ENCODE data around the gene DNAH3.
A peak's percentile ranks its signal among the peaks of the same experiment; 100 is the strongest.

Gene DNAH3

DNA sequence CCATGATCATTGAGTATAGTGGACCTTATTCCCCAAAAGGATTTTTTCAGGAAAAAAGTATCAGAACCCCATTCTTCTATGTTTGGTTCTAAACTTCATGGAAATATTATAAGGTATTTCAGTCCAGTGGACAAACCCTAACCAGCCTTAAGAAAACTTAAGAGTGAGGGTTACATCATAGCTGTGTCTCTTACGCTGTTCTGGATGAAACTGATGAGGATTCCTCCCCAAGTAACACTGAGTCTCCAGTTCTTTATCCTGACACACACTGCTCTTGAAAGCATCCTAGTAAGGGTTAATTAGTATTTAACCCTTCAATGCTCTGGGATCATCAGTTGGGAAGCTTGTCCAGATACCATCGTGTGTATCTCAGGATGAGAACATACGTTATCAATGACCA lies 245.1 kb downstream of the DNAH3 start:
- peak overlapping the region; percentile 47 for H3K4me3 ChIP-seq (ENCODE audit: low read depth, low read length)
- peaks cover 72% of the 10 kb centered on the region for H3K4me1 ChIP-seq (ENCODE audit: control insufficient read depth, insufficient read depth, low read length, unreplicated experiment)
- H3K27me3 ChIP-seq (ENCODE audit: insufficient read depth, low read length), result no peaks in the 10 kb centered on the region
- no peaks in the 10 kb centered on the region for H3K36me3 ChIP-seq (ENCODE audit: insufficient read depth, low read length)
- H2AFZ ChIP-seq (ENCODE audit: low read length, unreplicated experiment), result no peak overlapping the region
- peak overlapping the region; percentile 95 for H3K27ac ChIP-seq (ENCODE audit: low read depth, low read length)
- peaks cover 37% of the 10 kb centered on the region for H3K79me2 ChIP-seq (ENCODE audit: control insufficient read depth, insufficient read depth, low read length, unreplicated experiment)

DNA sequence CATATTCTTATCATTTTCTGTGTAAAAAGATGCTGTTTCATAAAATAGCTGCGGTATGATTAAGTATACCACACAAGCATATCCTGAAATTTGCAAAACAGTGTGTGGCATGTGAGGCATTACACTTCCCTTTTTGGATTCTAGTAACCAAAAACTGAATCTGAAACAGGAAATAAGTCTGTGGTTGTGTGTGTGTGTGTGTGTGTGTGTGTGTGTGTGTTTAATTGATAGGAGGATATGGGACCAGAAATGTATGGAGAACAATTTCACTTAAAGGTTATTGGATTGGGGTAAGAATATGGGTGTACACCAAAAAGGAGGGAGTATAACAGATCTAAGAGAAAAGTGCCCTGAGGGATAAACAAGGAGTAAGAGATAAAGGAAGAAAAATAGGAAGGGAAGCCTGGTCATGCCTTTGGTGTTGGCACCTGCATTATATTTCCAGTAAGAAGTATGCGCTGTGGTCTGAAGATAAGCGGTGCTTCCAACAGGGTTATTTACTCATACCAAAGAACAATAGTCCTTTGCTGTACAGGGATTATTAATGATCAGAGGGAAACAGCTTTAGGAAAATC lies 246.1 kb downstream of the DNAH3 start:
- peaks cover 43% of the 10 kb centered on the region for H3K79me2 ChIP-seq (ENCODE audit: control insufficient read depth, insufficient read depth, low read length, unreplicated experiment)
- peak overlapping the region; percentile 95 for H3K27ac ChIP-seq (ENCODE audit: low read depth, low read length)
- H3K36me3 ChIP-seq (ENCODE audit: insufficient read depth, low read length), result no peaks in the 10 kb centered on the region
- H3K4me1 ChIP-seq (ENCODE audit: control insufficient read depth, insufficient read depth, low read length, unreplicated experiment), result peaks cover 63% of the 10 kb centered on the region
- H2AFZ ChIP-seq (ENCODE audit: low read length, unreplicated experiment), result peak overlapping the region; percentile 18
- no peaks in the 10 kb centered on the region for H3K27me3 ChIP-seq (ENCODE audit: insufficient read depth, low read length)
- H3K4me3 ChIP-seq (ENCODE audit: low read depth, low read length), result peak overlapping the region; percentile 23

- H3K4me1 ChIP-seq (ENCODE audit: control insufficient read depth, insufficient read depth, low read length, unreplicated experiment), result peaks cover 63% of the 10 kb centered on the region
- H3K27me3 ChIP-seq (ENCODE audit: insufficient read depth, low read length), result no peaks in the 10 kb centered on the region
- peak overlapping the region; percentile 95 for H3K27ac ChIP-seq (ENCODE audit: low read depth, low read length)
- H3K4me3 ChIP-seq (ENCODE audit: low read depth, low read length), result peak overlapping the region; percentile 23
- H3K79me2 ChIP-seq (ENCODE audit: control insufficient read depth, insufficient read depth, low read length, unreplicated experiment), result peaks cover 48% of the 10 kb centered on the region
- no peaks in the 10 kb centered on the region for H3K36me3 ChIP-seq (ENCODE audit: insufficient read depth, low read length)
- peak overlapping the region; percentile 18 for H2AFZ ChIP-seq (ENCODE audit: low read length, unreplicated experiment)
These were observed 246.6 kb downstream of the DNAH3 start for GRCh38 chr16:20903899-20904506.

DNA sequence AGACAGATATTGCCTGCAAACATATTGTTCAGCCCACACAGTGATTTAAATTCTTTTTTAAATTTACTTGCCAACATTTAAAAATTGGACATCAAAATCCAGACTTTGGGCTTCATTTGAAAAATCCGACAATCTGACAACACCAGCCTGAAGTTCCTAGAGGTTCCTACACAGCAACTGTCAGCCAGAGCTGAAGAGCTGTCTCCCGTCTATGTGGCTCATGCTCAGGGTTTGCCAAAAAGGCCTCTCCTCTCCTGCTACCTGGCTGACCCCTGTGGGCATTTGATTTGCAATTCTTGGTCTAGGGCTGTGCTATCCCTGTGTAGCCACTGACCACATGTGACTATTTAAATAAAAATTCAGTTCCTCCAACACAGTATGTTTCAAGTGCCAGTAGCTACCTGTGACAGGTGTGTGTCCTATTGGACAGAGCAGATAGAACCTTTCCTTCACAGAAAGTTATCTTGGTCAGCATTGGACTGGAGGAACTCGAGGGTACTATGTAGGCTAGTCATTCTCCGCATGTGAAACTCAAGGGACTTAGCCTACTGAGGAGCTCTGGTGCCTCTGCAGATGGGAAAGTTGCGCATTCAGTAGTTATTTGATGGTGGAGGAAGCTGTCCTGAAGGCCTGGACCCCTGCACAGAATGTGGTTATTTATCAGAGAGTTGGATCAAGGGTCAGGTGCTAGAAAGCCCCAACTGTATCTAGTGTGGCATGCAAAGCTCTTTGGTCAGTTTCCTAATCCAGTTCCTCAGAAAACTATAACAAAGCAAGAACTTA lies 247.3 kb downstream of the DNAH3 start:
- H3K27me3 ChIP-seq (ENCODE audit: insufficient read depth, low read length), result no peaks in the 10 kb centered on the region
- no peaks in the 10 kb centered on the region for H3K36me3 ChIP-seq (ENCODE audit: insufficient read depth, low read length)
- H2AFZ ChIP-seq (ENCODE audit: low read length, unreplicated experiment), result no peak overlapping the region
- peaks cover 55% of the 10 kb centered on the region for H3K79me2 ChIP-seq (ENCODE audit: control insufficient read depth, insufficient read depth, low read length, unreplicated experiment)
- peaks cover 64% of the 10 kb centered on the region for H3K4me1 ChIP-seq (ENCODE audit: control insufficient read depth, insufficient read depth, low read length, unreplicated experiment)
- peak overlapping the region; percentile 95 for H3K27ac ChIP-seq (ENCODE audit: low read depth, low read length)
- H3K4me3 ChIP-seq (ENCODE audit: low read depth, low read length), result peak overlapping the region; percentile 23; the same call in 1 of the 2 replicates

GRCh38 chr16:20902426-20902825 lies 248.2 kb downstream of the DNAH3 start:
- H3K4me3 ChIP-seq (ENCODE audit: low read depth, low read length), result peak overlapping the region; percentile 83; the same call in 1 of the 2 replicates
- peaks cover 64% of the 10 kb centered on the region for H3K79me2 ChIP-seq (ENCODE audit: control insufficient read depth, insufficient read depth, low read length, unreplicated experiment)
- 0 out of 2 replicates have a peak overlapping the region, but pooled peaks have one; percentile 18 for H3K27ac ChIP-seq (ENCODE audit: low read depth, low read length)
- no peaks in the 10 kb centered on the region for H3K27me3 ChIP-seq (ENCODE audit: insufficient read depth, low read length)
- peaks cover 66% of the 10 kb centered on the region for H3K4me1 ChIP-seq (ENCODE audit: control insufficient read depth, insufficient read depth, low read length, unreplicated experiment)
- no peak overlapping the region for H2AFZ ChIP-seq (ENCODE audit: low read length, unreplicated experiment)
- no peaks in the 10 kb centered on the region for H3K36me3 ChIP-seq (ENCODE audit: insufficient read depth, low read length)

DNA sequence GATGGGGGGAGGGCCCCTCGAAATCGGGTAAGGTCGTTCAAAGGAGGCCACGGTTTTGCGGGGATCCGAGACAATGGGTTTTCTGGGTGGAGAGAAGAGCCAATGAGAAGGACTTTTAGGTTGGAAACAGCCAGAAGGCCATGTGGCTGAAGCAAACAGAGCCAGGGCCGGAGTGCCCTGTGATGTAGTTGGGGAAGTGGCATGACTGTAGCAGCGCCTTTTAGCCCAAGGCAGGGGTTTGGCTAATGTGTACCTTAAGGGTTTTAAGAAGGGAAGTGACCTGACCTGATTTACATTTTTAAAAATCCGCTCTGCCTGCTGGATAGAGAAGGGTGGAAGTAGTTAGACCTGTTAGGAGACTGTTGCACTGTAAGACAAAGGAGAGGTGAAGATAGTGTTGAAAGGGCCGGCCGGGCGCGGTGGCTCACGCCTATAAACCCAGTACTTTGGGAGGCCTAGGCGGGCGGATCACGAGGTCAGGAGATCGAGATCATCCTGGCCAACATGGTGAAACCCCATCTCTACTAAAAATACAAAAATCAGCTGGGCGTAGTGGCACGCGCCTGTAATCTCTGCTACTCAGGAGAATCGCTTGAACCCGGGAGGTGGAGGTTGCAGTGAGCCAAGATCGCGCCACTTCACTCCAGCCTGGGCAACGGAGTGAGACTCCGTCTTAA lies 249.1 kb downstream of the DNAH3 start:
- Histone ChIP-seq H3K27ac (ENCODE audit: low read depth, low read length) (peak overlapping the region; percentile 96), H3K4me3 (ENCODE audit: low read depth, low read length) (peak overlapping the region; percentile 83), H2AFZ (ENCODE audit: low read length, unreplicated experiment) (no peak overlapping the region), H3K79me2 (ENCODE audit: control insufficient read depth, insufficient read depth, low read length, unreplicated experiment) (peaks cover 73% of the 10 kb centered on the region), H3K4me1 (ENCODE audit: control insufficient read depth, insufficient read depth, low read length, unreplicated experiment) (peaks cover 66% of the 10 kb centered on the region), H3K36me3 (ENCODE audit: insufficient read depth, low read length) (peaks cover 6% of the 10 kb centered on the region; the same call in 1 of the 2 replicates), H3K27me3 (ENCODE audit: insufficient read depth, low read length) (no peaks in the 10 kb centered on the region)

GRCh38 chr16:20901068-20901435 lies 249.6 kb downstream of the DNAH3 start:
- H2AFZ ChIP-seq (ENCODE audit: low read length, unreplicated experiment), result no peak overlapping the region
- H3K4me1 ChIP-seq (ENCODE audit: control insufficient read depth, insufficient read depth, low read length, unreplicated experiment), result peaks cover 64% of the 10 kb centered on the region
- H3K36me3 ChIP-seq (ENCODE audit: insufficient read depth, low read length), result peaks cover 10% of the 10 kb centered on the region; the same call in 1 of the 2 replicates
- peak overlapping the region; percentile 83 for H3K4me3 ChIP-seq (ENCODE audit: low read depth, low read length)
- H3K27me3 ChIP-seq (ENCODE audit: insufficient read depth, low read length), result no peaks in the 10 kb centered on the region
- peaks cover 78% of the 10 kb centered on the region for H3K79me2 ChIP-seq (ENCODE audit: control insufficient read depth, insufficient read depth, low read length, unreplicated experiment)
- H3K27ac ChIP-seq (ENCODE audit: low read depth, low read length), result peak overlapping the region; percentile 96

GRCh38 chr16:20900299-20901067 lies 250.2 kb downstream of the DNAH3 start, which contains the start of the genes DCUN1D3 and LYRM1:
DCUN1D3 (minus strand) TSS chr16:20900358; CDS start chr16:20862538, 37,820 bp downstream.
LYRM1 (plus strand) TSS chr16:20900771; CDS start chr16:20915556, 14,785 bp downstream.
- peak within 1 kb of the TSS; percentile 83 for H3K4me3 ChIP-seq (ENCODE audit: low read depth, low read length)
- peaks cover 59% of the 10 kb centered on the region for H3K4me1 ChIP-seq (ENCODE audit: control insufficient read depth, insufficient read depth, low read length, unreplicated experiment)
- H2AFZ ChIP-seq (ENCODE audit: low read length, unreplicated experiment), result peak within 1 kb of the TSS; percentile 71
- H3K27ac ChIP-seq (ENCODE audit: low read depth, low read length), result peak within 1 kb of the TSS; percentile 96
- peaks cover 16% of the 10 kb centered on the region; the same call in 1 of the 2 replicates for H3K36me3 ChIP-seq (ENCODE audit: insufficient read depth, low read length)
- no peaks in the 10 kb centered on the region for H3K27me3 ChIP-seq (ENCODE audit: insufficient read depth, low read length)
- H3K79me2 ChIP-seq (ENCODE audit: control insufficient read depth, insufficient read depth, low read length, unreplicated experiment), result peaks cover 84% of the 10 kb centered on the region

- Histone ChIP-seq H3K4me3 (ENCODE audit: low read depth, low read length) (peak overlapping the region; percentile 83), H2AFZ (ENCODE audit: low read length, unreplicated experiment) (no peak overlapping the region), H3K36me3 (ENCODE audit: insufficient read depth, low read length) (peaks cover 18% of the 10 kb centered on the region; the same call in 1 of the 2 replicates), H3K79me2 (ENCODE audit: control insufficient read depth, insufficient read depth, low read length, unreplicated experiment) (peaks cover 91% of the 10 kb centered on the region), H3K27ac (ENCODE audit: low read depth, low read length) (peak overlapping the region; percentile 96), H3K27me3 (ENCODE audit: insufficient read depth, low read length) (no peaks in the 10 kb centered on the region), H3K4me1 (ENCODE audit: control insufficient read depth, insufficient read depth, low read length, unreplicated experiment) (peaks cover 51% of the 10 kb centered on the region)
These were observed 251.0 kb downstream of the DNAH3 start for GRCh38 chr16:20899477-20900298.
